DND-41 (cell line): Measurements from ENCODE around the gene KCNJ6.

Experiments
- ATAC-seq: fragments of 200-7000 bp; cut with Tn5 transposase; 3 replicates; pipeline ENCODE4 v1.9.1; 2021; ENCODE audit warnings: low read depth; ENCODE audit not compliant: insufficient read depth
- DNase-seq: peaks from one replicate; pipeline ENCODE4 v3.0.0-alpha.2; 2020
- H2AFZ ChIP-seq: 2 replicates; pipeline ENCODE4 v1.6.0; 2012; ENCODE audit warnings: low read depth, low read length
- H3K27ac ChIP-seq: 2 replicates; pipeline ENCODE4 v1.5.1; 2012; ENCODE audit warnings: low read length, inconsistent platforms
- H3K27me3 ChIP-seq: fragments of 200-600 bp; sonication (generic); 2 replicates; pipeline ENCODE4 v1.6.0; 2012; ENCODE audit warnings: low read length, mild to moderate bottlenecking, inconsistent platforms; ENCODE audit not compliant: insufficient read depth, poor library complexity
- H3K36me3 ChIP-seq: 2 replicates; pipeline ENCODE4 v1.5.1; 2012; ENCODE audit warnings: low read length, inconsistent platforms; ENCODE audit not compliant: insufficient read depth
- H3K4me1 ChIP-seq: 2 replicates; pipeline ENCODE4 v1.5.1; 2012; ENCODE audit warnings: mild to moderate bottlenecking, low read length; ENCODE audit not compliant: insufficient read depth
- H3K4me2 ChIP-seq: 2 replicates; pipeline ENCODE4 v1.6.0; 2012; ENCODE audit warnings: mild to moderate bottlenecking, moderate library complexity, low read length, inconsistent platforms; ENCODE audit not compliant: insufficient read depth
- H3K4me3 ChIP-seq, 2 experiments: fragments of 200-600 bp in 1 of 2; shearing (Covaris generic) in 1 of 2; 2 replicates each; pipeline ENCODE4 v1.5.1; 2012 to 2016; ENCODE audit warnings: inconsistent platforms in 2 of 2, low read length in 2 of 2, mild to moderate bottlenecking in 2 of 2, low read depth in 1 of 2, moderate library complexity in 1 of 2
- H3K79me2 ChIP-seq: 2 replicates; pipeline ENCODE4 v1.6.0; 2012; ENCODE audit warnings: low read length, inconsistent platforms; ENCODE audit not compliant: insufficient read depth
- H3K9ac ChIP-seq: 2 replicates; pipeline ENCODE4 v1.6.0; 2012; ENCODE audit warnings: low read depth, mild to moderate bottlenecking, inconsistent platforms, low read length, moderate library complexity
- H3K9me3 ChIP-seq: 2 replicates; pipeline ENCODE4 v1.5.1; 2012; ENCODE audit warnings: low read length, moderate library complexity, mild to moderate bottlenecking, inconsistent platforms; ENCODE audit not compliant: insufficient read depth, severe bottlenecking
- H4K20me1 ChIP-seq: 2 replicates; pipeline ENCODE4 v1.6.0; 2012; ENCODE audit warnings: low read length; ENCODE audit not compliant: insufficient read depth
- EZH2 ChIP-seq: IDR thresholded peaks from 3 replicates; pipeline ENCODE4 v1.6.1; 2012; ENCODE audit warnings: borderline replicate concordance, low read depth, mild to moderate bottlenecking, moderate library complexity, low read length, inconsistent platforms; ENCODE audit not compliant: severe bottlenecking
- TF ChIP-seq, protein P1 (sequence below): IDR thresholded peaks from 2 replicates; pipeline ENCODE4 v1.5.1; 2012; ENCODE audit warnings: borderline replicate concordance, low read length, moderate library complexity, mild to moderate bottlenecking; ENCODE audit not compliant: poor library complexity, severe bottlenecking; ENCODE audit errors: extremely low read depth

The KCNJ6 gene

GRCh38 chr21:37874481-37874880 is 41.8 kb downstream of the KCNJ6 start:
- no peak overlapping the region for H3K9ac ChIP-seq
- no peak overlapping the region for H3K4me2 ChIP-seq
- no peaks in the 10 kb centered on the region for H3K36me3 ChIP-seq
- TF ChIP-seq, protein P1, sequence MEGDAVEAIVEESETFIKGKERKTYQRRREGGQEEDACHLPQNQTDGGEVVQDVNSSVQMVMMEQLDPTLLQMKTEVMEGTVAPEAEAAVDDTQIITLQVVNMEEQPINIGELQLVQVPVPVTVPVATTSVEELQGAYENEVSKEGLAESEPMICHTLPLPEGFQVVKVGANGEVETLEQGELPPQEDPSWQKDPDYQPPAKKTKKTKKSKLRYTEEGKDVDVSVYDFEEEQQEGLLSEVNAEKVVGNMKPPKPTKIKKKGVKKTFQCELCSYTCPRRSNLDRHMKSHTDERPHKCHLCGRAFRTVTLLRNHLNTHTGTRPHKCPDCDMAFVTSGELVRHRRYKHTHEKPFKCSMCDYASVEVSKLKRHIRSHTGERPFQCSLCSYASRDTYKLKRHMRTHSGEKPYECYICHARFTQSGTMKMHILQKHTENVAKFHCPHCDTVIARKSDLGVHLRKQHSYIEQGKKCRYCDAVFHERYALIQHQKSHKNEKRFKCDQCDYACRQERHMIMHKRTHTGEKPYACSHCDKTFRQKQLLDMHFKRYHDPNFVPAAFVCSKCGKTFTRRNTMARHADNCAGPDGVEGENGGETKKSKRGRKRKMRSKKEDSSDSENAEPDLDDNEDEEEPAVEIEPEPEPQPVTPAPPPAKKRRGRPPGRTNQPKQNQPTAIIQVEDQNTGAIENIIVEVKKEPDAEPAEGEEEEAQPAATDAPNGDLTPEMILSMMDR, result no peak
- TF ChIP-seq EZH2, result no peak
- H3K79me2 ChIP-seq, result no peaks in the 10 kb centered on the region
- H3K4me1 ChIP-seq, result no peaks in the 10 kb centered on the region
- H4K20me1 ChIP-seq, result no peaks in the 10 kb centered on the region
- H3K27me3 ChIP-seq, result peaks cover 20% of the 10 kb centered on the region
- DNase-seq (no peak), ATAC-seq (no peak)
- no peak overlapping the region for H3K27ac ChIP-seq
- no peak overlapping the region for H2AFZ ChIP-seq
- no peaks in the 10 kb centered on the region for H3K9me3 ChIP-seq
- no peak overlapping the region for H3K4me3 ChIP-seq

GRCh38 chr21:37873655-37874054 is 42.6 kb downstream of the KCNJ6 start:
- H2AFZ ChIP-seq, result no peak overlapping the region
- H3K4me1 ChIP-seq, result no peaks in the 10 kb centered on the region
- H3K27ac ChIP-seq, result no peak overlapping the region
- no peak overlapping the region for H3K9ac ChIP-seq
- no peak overlapping the region for H3K4me2 ChIP-seq
- H3K9me3 ChIP-seq, result no peaks in the 10 kb centered on the region
- H3K27me3 ChIP-seq, result peaks cover 18% of the 10 kb centered on the region
- no peak for ATAC-seq
- TF ChIP-seq, protein P1, result no peak
- no peak for TF ChIP-seq EZH2
- no peaks in the 10 kb centered on the region for H3K36me3 ChIP-seq
- H3K4me3 ChIP-seq, result no peak overlapping the region
- no peaks in the 10 kb centered on the region for H4K20me1 ChIP-seq
- DNase-seq, result no peak
- H3K79me2 ChIP-seq, result no peaks in the 10 kb centered on the region

DNA sequence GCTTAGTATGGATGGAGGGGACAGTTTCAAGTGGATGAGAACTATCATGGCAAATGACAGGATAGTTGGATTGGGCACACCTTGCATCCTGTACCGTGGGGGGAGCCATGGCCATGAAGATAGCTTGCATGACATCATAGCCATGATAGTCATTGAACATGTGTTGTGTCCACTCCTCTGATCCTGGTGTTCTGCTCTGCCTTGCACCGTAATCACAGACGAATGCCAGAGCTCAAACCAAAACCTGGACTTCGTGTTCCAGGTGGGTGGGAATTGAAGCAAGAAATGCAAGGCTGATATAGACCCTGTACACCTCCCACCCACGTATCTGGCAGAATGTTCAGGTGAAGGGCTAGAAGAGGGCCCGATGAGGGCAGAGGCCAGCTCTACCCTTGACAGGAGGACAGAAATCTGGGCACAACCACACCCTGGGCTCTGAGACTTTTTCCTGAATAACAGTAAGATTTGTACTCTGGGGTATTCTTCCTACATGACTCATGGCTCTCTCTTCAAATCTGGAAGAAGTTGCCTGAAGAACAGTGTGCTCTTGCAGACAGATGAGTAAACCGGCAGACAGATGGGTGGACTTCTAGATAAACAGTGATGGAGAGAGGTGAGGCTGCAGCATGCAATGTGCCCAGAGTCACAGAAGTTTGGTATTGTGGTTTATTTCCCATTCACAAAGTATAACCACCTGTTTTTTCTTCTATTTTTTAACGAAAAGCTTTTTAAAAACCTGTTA is 45.0 kb downstream of the KCNJ6 start:
- Histone ChIP-seq H3K4me1 (no peaks in the 10 kb centered on the region), H3K27ac (no peak overlapping the region), H3K36me3 (no peaks in the 10 kb centered on the region), H4K20me1 (no peaks in the 10 kb centered on the region), H3K79me2 (no peaks in the 10 kb centered on the region), H2AFZ (no peak overlapping the region), H3K9me3 (no peaks in the 10 kb centered on the region), H3K27me3 (peaks cover 15% of the 10 kb centered on the region), H3K9ac (no peak overlapping the region), H3K4me2 (no peak overlapping the region), H3K4me3 (no peak overlapping the region)
- TF ChIP-seq, protein P1, result no peak
- TF ChIP-seq EZH2, result no peak
- no peak for ATAC-seq
- no peak for DNase-seq

DNA sequence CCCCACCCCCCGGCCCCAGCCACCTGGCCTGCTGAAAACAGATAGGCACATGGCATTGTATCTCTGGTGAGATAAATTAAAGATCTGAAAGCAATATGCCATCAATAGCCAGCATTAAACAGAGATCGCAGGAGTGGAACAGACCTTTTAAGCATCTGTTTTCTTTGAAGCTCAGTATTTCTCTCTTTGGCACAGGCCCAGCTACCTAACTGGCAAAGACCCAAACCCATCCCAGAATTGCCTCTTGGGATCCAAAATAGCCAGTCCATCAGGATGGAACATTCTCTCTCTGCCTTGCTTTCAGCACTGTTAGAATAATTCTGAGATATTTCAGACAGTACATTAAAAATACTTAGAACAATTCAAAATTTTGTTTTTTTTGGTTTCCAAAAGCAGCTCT is 46.0 kb downstream of the KCNJ6 start:
- Histone ChIP-seq H4K20me1 (no peaks in the 10 kb centered on the region), H3K4me3 (no peak overlapping the region), H3K36me3 (no peaks in the 10 kb centered on the region), H3K9ac (no peak overlapping the region), H3K4me1 (no peaks in the 10 kb centered on the region), H3K27me3 (peaks cover 8% of the 10 kb centered on the region), H2AFZ (no peak overlapping the region), H3K27ac (no peak overlapping the region), H3K79me2 (no peaks in the 10 kb centered on the region), H3K9me3 (no peaks in the 10 kb centered on the region), H3K4me2 (no peak overlapping the region)
- DNase-seq (no peak), ATAC-seq (no peak)
- no peak for TF ChIP-seq EZH2
- TF ChIP-seq, protein P1, result no peak
